HepG2 (cell line): ENCODE data around the gene DCAF4. TPM values are rescaled to one million over a fixed set of nuclear protein-coding genes. Genes with fewer than 3 reads are reported as not detected.

Experiments used
- ZFP36L1 ChIP-seq: sonication (generic); formaldehyde crosslinking; IDR thresholded peaks from 2 replicates; pipeline ENCODE4 v1.8.0; 2022; ENCODE audit warnings: mild to moderate bottlenecking, missing genetic modification reagents, moderate library complexity
- ZNF441 ChIP-seq: sonication (generic); formaldehyde crosslinking; IDR thresholded peaks from 2 replicates; pipeline ENCODE4 v1.7.0; 2021; ENCODE audit warnings: missing genetic modification reagents, borderline replicate concordance
- ZNF780A ChIP-seq: sonication (generic); formaldehyde crosslinking; IDR thresholded peaks from 2 replicates; pipeline ENCODE4 v1.8.0; 2022; ENCODE audit warnings: mild to moderate bottlenecking, missing genetic modification reagents, moderate library complexity
- polyA plus RNA-seq, 8 experiments: library from polyadenylated mRNA; depleted of rRNA in 3 of 8; stranded (reverse) in 7 of 8; unstranded in 1 of 8; fragments of >200 nt; fragmentation: Illumina TruSeq in 4 of 8; extraction: Trizol in 4 of 8; gene quantifications; 2 replicates each; pipeline versions ENCODE4 v1.2.1 to v1.2.3, GENCODE V29; 2011 to 2016; ENCODE audit warnings: low read depth in 4 of 8, missing spikeins in 1 of 8, mixed read lengths in 1 of 8; ENCODE audit not compliant: insufficient read depth in 1 of 8
- total RNA-seq, 5 experiments: library from RNA; depleted of rRNA; stranded (reverse); fragments of >200 nt; fragmentation: Illumina TruSeq; extraction: Trizol; gene quantifications; 2 replicates each; pipeline ENCODE4 v1.2.3, GENCODE V29; 2016; ENCODE audit warnings: low read depth in 1 of 5
- TF ChIP-seq, protein P1 (sequence below): sonication (generic); formaldehyde crosslinking; IDR thresholded peaks from 2 replicates; pipeline ENCODE4 v1.9.0; 2021; ENCODE audit warnings: mild to moderate bottlenecking, missing genetic modification reagents
- TF ChIP-seq, protein P2 (sequence below): sonication (generic); formaldehyde crosslinking; IDR thresholded peaks from 2 replicates; pipeline ENCODE4 v1.9.0; 2021; ENCODE audit warnings: missing genetic modification reagents, mild to moderate bottlenecking, borderline replicate concordance
- TF ChIP-seq, protein P3 (sequence below): sonication (generic); formaldehyde crosslinking; IDR thresholded peaks from 2 replicates; pipeline ENCODE4 v1.9.0; 2021; ENCODE audit warnings: missing genetic modification reagents, borderline replicate concordance
- TF ChIP-seq, protein P4 (sequence below): sonication (generic); formaldehyde crosslinking; IDR thresholded peaks from 2 replicates; pipeline ENCODE4 v1.8.0; 2022; ENCODE audit warnings: mild to moderate bottlenecking, missing genetic modification reagents

DCAF4 gene
- total and polyA plus RNA-seq, 2 of the 13 experiments (the other 11 are each of a cell fraction or from before 2014, with no cell fraction given), result 18.8 to 21.1 TPM

DNA sequence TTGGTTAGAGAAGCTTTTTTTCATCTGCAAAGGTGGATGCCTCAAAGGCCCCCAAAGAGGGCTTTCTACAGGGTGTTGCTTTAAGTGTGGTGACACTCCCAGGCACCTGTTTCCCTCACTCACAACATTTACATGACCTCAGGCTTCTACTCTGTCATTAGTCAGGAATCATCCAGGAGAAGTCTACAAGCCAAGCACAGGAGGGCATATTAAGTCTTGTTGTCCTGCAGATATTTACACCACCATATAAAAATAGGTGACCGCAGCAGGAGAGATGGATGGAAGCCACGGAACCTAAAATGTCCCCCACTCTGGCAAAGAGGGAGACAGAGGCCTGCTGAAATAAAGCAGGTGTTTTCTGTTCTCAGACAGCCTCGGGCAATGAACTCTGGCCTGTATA is 24.9 kb upstream of the DCAF4 start (continued):
- TF ChIP-seq, protein P1, sequence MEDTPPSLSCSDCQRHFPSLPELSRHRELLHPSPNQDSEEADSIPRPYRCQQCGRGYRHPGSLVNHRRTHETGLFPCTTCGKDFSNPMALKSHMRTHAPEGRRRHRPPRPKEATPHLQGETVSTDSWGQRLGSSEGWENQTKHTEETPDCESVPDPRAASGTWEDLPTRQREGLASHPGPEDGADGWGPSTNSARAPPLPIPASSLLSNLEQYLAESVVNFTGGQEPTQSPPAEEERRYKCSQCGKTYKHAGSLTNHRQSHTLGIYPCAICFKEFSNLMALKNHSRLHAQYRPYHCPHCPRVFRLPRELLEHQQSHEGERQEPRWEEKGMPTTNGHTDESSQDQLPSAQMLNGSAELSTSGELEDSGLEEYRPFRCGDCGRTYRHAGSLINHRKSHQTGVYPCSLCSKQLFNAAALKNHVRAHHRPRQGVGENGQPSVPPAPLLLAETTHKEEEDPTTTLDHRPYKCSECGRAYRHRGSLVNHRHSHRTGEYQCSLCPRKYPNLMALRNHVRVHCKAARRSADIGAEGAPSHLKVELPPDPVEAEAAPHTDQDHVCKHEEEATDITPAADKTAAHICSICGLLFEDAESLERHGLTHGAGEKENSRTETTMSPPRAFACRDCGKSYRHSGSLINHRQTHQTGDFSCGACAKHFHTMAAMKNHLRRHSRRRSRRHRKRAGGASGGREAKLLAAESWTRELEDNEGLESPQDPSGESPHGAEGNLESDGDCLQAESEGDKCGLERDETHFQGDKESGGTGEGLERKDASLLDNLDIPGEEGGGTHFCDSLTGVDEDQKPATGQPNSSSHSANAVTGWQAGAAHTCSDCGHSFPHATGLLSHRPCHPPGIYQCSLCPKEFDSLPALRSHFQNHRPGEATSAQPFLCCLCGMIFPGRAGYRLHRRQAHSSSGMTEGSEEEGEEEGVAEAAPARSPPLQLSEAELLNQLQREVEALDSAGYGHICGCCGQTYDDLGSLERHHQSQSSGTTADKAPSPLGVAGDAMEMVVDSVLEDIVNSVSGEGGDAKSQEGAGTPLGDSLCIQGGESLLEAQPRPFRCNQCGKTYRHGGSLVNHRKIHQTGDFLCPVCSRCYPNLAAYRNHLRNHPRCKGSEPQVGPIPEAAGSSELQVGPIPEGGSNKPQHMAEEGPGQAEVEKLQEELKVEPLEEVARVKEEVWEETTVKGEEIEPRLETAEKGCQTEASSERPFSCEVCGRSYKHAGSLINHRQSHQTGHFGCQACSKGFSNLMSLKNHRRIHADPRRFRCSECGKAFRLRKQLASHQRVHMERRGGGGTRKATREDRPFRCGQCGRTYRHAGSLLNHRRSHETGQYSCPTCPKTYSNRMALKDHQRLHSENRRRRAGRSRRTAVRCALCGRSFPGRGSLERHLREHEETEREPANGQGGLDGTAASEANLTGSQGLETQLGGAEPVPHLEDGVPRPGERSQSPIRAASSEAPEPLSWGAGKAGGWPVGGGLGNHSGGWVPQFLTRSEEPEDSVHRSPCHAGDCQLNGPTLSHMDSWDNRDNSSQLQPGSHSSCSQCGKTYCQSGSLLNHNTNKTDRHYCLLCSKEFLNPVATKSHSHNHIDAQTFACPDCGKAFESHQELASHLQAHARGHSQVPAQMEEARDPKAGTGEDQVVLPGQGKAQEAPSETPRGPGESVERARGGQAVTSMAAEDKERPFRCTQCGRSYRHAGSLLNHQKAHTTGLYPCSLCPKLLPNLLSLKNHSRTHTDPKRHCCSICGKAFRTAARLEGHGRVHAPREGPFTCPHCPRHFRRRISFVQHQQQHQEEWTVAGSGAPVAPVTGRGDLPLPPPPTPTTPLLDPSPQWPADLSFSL (CRISPR knock-in tag), result no peak
- TF ChIP-seq, protein P2, sequence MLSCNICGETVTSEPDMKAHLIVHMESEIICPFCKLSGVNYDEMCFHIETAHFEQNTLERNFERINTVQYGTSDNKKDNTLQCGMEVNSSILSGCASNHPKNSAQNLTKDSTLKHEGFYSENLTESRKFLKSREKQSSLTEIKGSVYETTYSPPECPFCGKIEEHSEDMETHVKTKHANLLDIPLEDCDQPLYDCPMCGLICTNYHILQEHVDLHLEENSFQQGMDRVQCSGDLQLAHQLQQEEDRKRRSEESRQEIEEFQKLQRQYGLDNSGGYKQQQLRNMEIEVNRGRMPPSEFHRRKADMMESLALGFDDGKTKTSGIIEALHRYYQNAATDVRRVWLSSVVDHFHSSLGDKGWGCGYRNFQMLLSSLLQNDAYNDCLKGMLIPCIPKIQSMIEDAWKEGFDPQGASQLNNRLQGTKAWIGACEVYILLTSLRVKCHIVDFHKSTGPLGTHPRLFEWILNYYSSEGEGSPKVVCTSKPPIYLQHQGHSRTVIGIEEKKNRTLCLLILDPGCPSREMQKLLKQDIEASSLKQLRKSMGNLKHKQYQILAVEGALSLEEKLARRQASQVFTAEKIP (CRISPR knock-in tag), result no peak
- TF ChIP-seq, protein P3, sequence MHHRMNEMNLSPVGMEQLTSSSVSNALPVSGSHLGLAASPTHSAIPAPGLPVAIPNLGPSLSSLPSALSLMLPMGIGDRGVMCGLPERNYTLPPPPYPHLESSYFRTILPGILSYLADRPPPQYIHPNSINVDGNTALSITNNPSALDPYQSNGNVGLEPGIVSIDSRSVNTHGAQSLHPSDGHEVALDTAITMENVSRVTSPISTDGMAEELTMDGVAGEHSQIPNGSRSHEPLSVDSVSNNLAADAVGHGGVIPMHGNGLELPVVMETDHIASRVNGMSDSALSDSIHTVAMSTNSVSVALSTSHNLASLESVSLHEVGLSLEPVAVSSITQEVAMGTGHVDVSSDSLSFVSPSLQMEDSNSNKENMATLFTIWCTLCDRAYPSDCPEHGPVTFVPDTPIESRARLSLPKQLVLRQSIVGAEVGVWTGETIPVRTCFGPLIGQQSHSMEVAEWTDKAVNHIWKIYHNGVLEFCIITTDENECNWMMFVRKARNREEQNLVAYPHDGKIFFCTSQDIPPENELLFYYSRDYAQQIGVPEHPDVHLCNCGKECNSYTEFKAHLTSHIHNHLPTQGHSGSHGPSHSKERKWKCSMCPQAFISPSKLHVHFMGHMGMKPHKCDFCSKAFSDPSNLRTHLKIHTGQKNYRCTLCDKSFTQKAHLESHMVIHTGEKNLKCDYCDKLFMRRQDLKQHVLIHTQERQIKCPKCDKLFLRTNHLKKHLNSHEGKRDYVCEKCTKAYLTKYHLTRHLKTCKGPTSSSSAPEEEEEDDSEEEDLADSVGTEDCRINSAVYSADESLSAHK, result no peak
- TF ChIP-seq ZNF780A, result no peak
- TF ChIP-seq, protein P4, sequence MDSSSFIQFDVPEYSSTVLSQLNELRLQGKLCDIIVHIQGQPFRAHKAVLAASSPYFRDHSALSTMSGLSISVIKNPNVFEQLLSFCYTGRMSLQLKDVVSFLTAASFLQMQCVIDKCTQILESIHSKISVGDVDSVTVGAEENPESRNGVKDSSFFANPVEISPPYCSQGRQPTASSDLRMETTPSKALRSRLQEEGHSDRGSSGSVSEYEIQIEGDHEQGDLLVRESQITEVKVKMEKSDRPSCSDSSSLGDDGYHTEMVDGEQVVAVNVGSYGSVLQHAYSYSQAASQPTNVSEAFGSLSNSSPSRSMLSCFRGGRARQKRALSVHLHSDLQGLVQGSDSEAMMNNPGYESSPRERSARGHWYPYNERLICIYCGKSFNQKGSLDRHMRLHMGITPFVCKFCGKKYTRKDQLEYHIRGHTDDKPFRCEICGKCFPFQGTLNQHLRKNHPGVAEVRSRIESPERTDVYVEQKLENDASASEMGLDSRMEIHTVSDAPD, result no peak
- TF ChIP-seq ZFP36L1 (CRISPR knock-in tag), result no peak
- TF ChIP-seq ZNF441 (CRISPR knock-in tag), result no peak
